Measurements from ENCODE around the gene TAS2R3. TPM values are rescaled to one million over a fixed set of nuclear protein-coding genes. Genes with fewer than 3 reads are reported as not detected.
"Not testable (repeated sequence)": the region's sequence is repeated elsewhere in the genome, so short reads cannot be mapped to it uniquely, and the experiment has no call there.

TAS2R3 gene
- total RNA-seq, 1 experiment from 2014 or later, result 1.2 TPM

DNA sequence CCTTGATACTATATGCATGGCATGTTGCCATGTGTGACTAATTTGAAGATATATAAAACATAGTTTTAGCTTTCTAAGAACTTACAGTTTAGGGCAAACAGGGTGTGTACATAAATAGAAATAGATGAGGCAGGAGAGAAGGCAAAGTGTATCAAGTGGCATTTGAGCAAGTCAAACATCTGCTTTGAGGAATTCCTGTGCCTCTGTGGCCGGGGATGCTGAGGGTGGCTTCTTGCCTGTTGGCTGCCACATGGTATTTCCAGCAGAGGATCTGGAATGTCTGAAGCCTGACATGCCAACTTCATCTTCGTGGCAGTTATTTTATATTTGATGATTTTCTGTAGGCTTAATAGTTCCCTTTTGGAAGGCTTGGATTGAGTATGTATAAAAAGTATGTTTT is 19.8 kb upstream of the TAS2R3 start (continued):
- TF ChIP-seq, protein P1, sequence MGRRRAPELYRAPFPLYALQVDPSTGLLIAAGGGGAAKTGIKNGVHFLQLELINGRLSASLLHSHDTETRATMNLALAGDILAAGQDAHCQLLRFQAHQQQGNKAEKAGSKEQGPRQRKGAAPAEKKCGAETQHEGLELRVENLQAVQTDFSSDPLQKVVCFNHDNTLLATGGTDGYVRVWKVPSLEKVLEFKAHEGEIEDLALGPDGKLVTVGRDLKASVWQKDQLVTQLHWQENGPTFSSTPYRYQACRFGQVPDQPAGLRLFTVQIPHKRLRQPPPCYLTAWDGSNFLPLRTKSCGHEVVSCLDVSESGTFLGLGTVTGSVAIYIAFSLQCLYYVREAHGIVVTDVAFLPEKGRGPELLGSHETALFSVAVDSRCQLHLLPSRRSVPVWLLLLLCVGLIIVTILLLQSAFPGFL (CRISPR knock-in tag; IDR thresholded peaks at IDR 0.05; ENCODE audit: borderline replicate concordance), result no peak
- no peak for TF ChIP-seq JAZF1 (CRISPR knock-in tag; IDR thresholded peaks at IDR 0.05)

DNA sequence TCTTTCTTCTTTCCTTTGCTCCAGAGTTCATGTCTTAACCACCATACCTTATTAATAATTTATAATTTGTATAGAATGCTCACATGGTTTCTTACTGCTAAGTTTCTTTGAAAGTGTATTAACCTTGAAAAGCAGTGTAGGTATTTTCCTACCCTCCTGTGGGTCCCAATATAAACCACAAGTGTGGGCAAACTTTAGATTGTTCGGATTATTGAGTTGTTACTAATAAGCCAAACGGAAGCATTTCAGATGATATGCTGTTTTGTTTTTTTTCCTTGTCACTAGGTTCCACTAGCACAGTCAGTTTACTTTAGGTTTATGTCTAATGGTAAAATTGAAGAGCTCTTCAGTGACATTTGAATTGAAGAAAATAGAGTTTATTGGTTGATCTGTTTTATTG is 15.5 kb upstream of the TAS2R3 start:
- TF ChIP-seq ZNF263 (CRISPR knock-in tag; IDR thresholded peaks at IDR 0.05; ENCODE audit: low read depth) (no peak), NFYB (CRISPR knock-in tag; conservative IDR thresholded peaks at IDR 0.05; ENCODE audit: low read depth) (no peak), PRRX2 (CRISPR knock-in tag; IDR thresholded peaks at IDR 0.05) (no peak), ZNF416 (CRISPR knock-in tag; IDR thresholded peaks at IDR 0.05) (no peak), SP1 (CRISPR knock-in tag; conservative IDR thresholded peaks at IDR 0.05) (no peak), FOXK1 (CRISPR knock-in tag; IDR thresholded peaks at IDR 0.05) (no peak), OVOL2 (CRISPR knock-in tag; IDR thresholded peaks at IDR 0.05; ENCODE audit: borderline replicate concordance) (no peak), ZNF138 (CRISPR knock-in tag; conservative IDR thresholded peaks at IDR 0.05) (no peak), ZNF396 (CRISPR knock-in tag; IDR thresholded peaks at IDR 0.05; ENCODE audit: borderline replicate concordance) (no peak), ZNF232 (CRISPR knock-in tag; IDR thresholded peaks at IDR 0.05) (no peak), MXD4 (CRISPR knock-in tag; IDR thresholded peaks at IDR 0.05; ENCODE audit: borderline replicate concordance) (no peak), NFATC4 (CRISPR knock-in tag; IDR thresholded peaks at IDR 0.05) (no peak), ZNF121 (CRISPR knock-in tag; IDR thresholded peaks at IDR 0.05) (no peak)
- TF ChIP-seq, protein P2, sequence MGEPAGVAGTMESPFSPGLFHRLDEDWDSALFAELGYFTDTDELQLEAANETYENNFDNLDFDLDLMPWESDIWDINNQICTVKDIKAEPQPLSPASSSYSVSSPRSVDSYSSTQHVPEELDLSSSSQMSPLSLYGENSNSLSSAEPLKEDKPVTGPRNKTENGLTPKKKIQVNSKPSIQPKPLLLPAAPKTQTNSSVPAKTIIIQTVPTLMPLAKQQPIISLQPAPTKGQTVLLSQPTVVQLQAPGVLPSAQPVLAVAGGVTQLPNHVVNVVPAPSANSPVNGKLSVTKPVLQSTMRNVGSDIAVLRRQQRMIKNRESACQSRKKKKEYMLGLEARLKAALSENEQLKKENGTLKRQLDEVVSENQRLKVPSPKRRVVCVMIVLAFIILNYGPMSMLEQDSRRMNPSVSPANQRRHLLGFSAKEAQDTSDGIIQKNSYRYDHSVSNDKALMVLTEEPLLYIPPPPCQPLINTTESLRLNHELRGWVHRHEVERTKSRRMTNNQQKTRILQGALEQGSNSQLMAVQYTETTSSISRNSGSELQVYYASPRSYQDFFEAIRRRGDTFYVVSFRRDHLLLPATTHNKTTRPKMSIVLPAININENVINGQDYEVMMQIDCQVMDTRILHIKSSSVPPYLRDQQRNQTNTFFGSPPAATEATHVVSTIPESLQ (CRISPR knock-in tag; IDR thresholded peaks at IDR 0.05), result no peak
- TF ChIP-seq, protein P3, sequence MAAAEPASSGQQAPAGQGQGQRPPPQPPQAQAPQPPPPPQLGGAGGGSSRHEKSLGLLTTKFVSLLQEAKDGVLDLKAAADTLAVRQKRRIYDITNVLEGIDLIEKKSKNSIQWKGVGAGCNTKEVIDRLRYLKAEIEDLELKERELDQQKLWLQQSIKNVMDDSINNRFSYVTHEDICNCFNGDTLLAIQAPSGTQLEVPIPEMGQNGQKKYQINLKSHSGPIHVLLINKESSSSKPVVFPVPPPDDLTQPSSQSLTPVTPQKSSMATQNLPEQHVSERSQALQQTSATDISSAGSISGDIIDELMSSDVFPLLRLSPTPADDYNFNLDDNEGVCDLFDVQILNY (CRISPR knock-in tag; IDR thresholded peaks at IDR 0.05), result no peak
- TF ChIP-seq, protein P4, sequence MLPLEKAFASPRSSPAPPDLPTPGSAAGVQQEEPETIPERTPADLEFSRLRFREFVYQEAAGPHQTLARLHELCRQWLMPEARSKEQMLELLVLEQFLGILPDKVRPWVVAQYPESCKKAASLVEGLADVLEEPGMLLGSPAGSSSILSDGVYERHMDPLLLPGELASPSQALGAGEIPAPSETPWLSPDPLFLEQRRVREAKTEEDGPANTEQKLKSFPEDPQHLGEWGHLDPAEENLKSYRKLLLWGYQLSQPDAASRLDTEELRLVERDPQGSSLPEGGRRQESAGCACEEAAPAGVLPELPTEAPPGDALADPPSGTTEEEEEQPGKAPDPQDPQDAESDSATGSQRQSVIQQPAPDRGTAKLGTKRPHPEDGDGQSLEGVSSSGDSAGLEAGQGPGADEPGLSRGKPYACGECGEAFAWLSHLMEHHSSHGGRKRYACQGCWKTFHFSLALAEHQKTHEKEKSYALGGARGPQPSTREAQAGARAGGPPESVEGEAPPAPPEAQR (CRISPR knock-in tag; IDR thresholded peaks at IDR 0.05), result no peak
- TF ChIP-seq, protein P1 (CRISPR knock-in tag; IDR thresholded peaks at IDR 0.05; ENCODE audit: borderline replicate concordance), result no peak
- TF ChIP-seq, protein P5, sequence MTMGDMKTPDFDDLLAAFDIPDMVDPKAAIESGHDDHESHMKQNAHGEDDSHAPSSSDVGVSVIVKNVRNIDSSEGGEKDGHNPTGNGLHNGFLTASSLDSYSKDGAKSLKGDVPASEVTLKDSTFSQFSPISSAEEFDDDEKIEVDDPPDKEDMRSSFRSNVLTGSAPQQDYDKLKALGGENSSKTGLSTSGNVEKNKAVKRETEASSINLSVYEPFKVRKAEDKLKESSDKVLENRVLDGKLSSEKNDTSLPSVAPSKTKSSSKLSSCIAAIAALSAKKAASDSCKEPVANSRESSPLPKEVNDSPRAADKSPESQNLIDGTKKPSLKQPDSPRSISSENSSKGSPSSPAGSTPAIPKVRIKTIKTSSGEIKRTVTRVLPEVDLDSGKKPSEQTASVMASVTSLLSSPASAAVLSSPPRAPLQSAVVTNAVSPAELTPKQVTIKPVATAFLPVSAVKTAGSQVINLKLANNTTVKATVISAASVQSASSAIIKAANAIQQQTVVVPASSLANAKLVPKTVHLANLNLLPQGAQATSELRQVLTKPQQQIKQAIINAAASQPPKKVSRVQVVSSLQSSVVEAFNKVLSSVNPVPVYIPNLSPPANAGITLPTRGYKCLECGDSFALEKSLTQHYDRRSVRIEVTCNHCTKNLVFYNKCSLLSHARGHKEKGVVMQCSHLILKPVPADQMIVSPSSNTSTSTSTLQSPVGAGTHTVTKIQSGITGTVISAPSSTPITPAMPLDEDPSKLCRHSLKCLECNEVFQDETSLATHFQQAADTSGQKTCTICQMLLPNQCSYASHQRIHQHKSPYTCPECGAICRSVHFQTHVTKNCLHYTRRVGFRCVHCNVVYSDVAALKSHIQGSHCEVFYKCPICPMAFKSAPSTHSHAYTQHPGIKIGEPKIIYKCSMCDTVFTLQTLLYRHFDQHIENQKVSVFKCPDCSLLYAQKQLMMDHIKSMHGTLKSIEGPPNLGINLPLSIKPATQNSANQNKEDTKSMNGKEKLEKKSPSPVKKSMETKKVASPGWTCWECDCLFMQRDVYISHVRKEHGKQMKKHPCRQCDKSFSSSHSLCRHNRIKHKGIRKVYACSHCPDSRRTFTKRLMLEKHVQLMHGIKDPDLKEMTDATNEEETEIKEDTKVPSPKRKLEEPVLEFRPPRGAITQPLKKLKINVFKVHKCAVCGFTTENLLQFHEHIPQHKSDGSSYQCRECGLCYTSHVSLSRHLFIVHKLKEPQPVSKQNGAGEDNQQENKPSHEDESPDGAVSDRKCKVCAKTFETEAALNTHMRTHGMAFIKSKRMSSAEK (CRISPR knock-in tag; IDR thresholded peaks at IDR 0.05; ENCODE audit: borderline replicate concordance), result no peak
- TF ChIP-seq, protein P6, sequence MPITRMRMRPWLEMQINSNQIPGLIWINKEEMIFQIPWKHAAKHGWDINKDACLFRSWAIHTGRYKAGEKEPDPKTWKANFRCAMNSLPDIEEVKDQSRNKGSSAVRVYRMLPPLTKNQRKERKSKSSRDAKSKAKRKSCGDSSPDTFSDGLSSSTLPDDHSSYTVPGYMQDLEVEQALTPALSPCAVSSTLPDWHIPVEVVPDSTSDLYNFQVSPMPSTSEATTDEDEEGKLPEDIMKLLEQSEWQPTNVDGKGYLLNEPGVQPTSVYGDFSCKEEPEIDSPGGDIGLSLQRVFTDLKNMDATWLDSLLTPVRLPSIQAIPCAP (CRISPR knock-in tag; IDR thresholded peaks at IDR 0.05), result no peak
- Mint-ChIP-seq H3K27me3 (ENCODE audit: low read depth) (no peaks in the 10 kb centered on the region), H3K4me3 (no peak overlapping the region), H3K36me3 (peaks cover 86% of the 10 kb centered on the region), H3K9me3 (peaks cover 30% of the 10 kb centered on the region), H3K27ac (no peak overlapping the region), H3K4me1 (no peaks in the 10 kb centered on the region)
- CTCF ChIA-PET, result interaction anchor here (1.0 kb wide), 1 partner anchor 11 kb away, joined by 4 read pairs; the partner anchor contains the start of gene SSBP1
- ATAC-seq (no peak), DNase-seq (ENCODE audit: low spot score) (no peak)
- POLR2A ChIA-PET, result no interaction called here

DNA sequence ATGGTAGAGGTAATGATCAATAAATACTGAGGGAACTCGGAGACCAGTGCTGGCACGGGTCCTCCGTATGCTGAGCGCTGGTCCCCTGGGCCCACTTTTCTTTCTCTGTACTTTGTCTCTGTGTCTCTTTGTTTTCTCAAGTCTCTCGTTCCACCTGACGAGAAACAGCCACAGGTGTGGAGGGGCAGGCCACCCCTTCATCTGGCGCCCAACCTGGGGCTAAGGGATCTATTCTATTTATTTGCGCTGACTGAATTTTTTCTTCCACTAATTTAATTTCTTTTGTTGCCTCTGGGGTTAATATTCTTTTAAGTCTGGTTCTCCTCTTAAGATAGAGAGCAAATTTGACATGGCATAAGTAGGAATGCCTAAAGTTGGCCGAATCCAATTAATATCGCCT is 12.0 kb upstream of the TAS2R3 start:
- peaks cover 83% of the 10 kb centered on the region for H3K36me3 Mint-ChIP-seq
- not testable (repeated sequence) for H3K27ac Mint-ChIP-seq; H3K27me3 Mint-ChIP-seq (ENCODE audit: low read depth); ATAC-seq; H3K4me3 Mint-ChIP-seq; H3K4me1 Mint-ChIP-seq; DNase-seq (ENCODE audit: low spot score)
- H3K9me3 Mint-ChIP-seq, result peaks cover 30% of the 10 kb centered on the region
- ChIA-PET POLR2A (interaction anchor here (1.0 kb wide), 1 partner anchor 34 kb away, joined by 3 read pairs; no protein-coding TSS in a partner anchor), CTCF (interaction anchor here (1.0 kb wide), 1 partner anchor 14 kb away, joined by 3 read pairs; the partner anchor contains the start of gene SSBP1)

Measured in WTC11 (cell line).